Liver (tissue), 9 donors: ENCODE data around the gene BCAS1. TPM values are rescaled to one million over a fixed set of nuclear protein-coding genes. Genes with fewer than 3 reads are reported as not detected.

Experiments used
- DNase-seq: peaks from one replicate; pipeline ENCODE4 v3.0.0-alpha.2; 2017; ENCODE audit warnings: low spot score
- H3K27ac ChIP-seq, 2 donors: one replicate each; pipeline ENCODE4 v1.7.0; 2013; ENCODE audit warnings: inconsistent platforms in 2 of 2, low read length in 2 of 2, control low read depth in 1 of 2, low read depth in 1 of 2, mild to moderate bottlenecking in 1 of 2
- H3K27me3 ChIP-seq, 4 donors: one replicate each; pipeline versions ENCODE4 v1.6.1 to v1.7.0; 2013; ENCODE audit warnings: low read length in 3 of 4, inconsistent platforms in 1 of 4, mild to moderate bottlenecking in 1 of 4, moderate library complexity in 1 of 4; ENCODE audit not compliant: control insufficient read depth in 4 of 4, insufficient read depth in 4 of 4
- H3K36me3 ChIP-seq, 4 donors: one replicate each; pipeline versions ENCODE4 v1.6.1 to v1.7.0; 2013; ENCODE audit warnings: low read length in 3 of 4, mild to moderate bottlenecking in 3 of 4, low read depth in 1 of 4, moderate library complexity in 1 of 4; ENCODE audit not compliant: control insufficient read depth in 4 of 4, insufficient read depth in 3 of 4
- H3K4me1 ChIP-seq, 4 donors: one replicate each; pipeline versions ENCODE4 v1.6.1 to v1.7.0; 2013; ENCODE audit warnings: low read length in 3 of 4, mild to moderate bottlenecking in 3 of 4, moderate library complexity in 1 of 4; ENCODE audit not compliant: control insufficient read depth in 4 of 4, insufficient read depth in 4 of 4
- H3K4me3 ChIP-seq, 3 donors: one replicate each; pipeline versions ENCODE4 v1.6.1 to v1.7.0; 2013; ENCODE audit warnings: low read length in 3 of 3, control low read depth in 1 of 3, low read depth in 1 of 3, mild to moderate bottlenecking in 1 of 3
- H3K9ac ChIP-seq, 2 donors: one replicate each; pipeline ENCODE4 v1.7.0; 2013; ENCODE audit warnings: low read length in 2 of 2, mild to moderate bottlenecking in 2 of 2, moderate library complexity in 2 of 2, control low read depth in 1 of 2, low read depth in 1 of 2
- H3K9me3 ChIP-seq, 4 donors: one replicate each; pipeline versions ENCODE4 v1.6.1 to v1.7.0; 2013; ENCODE audit warnings: low read length in 3 of 4; ENCODE audit not compliant: control insufficient read depth in 4 of 4
- ATF3 ChIP-seq: IDR thresholded peaks from 2 replicates; pipeline ENCODE4 v1.6.1; 2016; ENCODE audit warnings: antibody characterized with exemption
- CTCF ChIP-seq: fragments of 150-350 bp; IDR thresholded peaks from 2 replicates; pipeline ENCODE4 v1.5.1; 2017; ENCODE audit warnings: improper control_type of control experiment, low read depth, low read length; ENCODE audit not compliant: missing input control
- EGR1 ChIP-seq, 2 donors: IDR thresholded peaks; 2 replicates each; pipeline ENCODE4 v1.6.1; 2016 to 2018; ENCODE audit warnings: antibody characterized with exemption in 2 of 2, low read depth in 2 of 2
- FOXA1 ChIP-seq: IDR thresholded peaks from 2 replicates; pipeline ENCODE4 v1.6.1; 2016; ENCODE audit warnings: antibody characterized with exemption
- FOXA2 ChIP-seq: IDR thresholded peaks from 2 replicates; pipeline ENCODE4 v1.6.1; 2016; ENCODE audit warnings: antibody characterized with exemption
- GABPA ChIP-seq, 2 donors: IDR thresholded peaks in 1 of 2; conservative IDR thresholded peaks in 1 of 2; 2 replicates each; pipeline ENCODE4 v1.6.1; 2016; ENCODE audit warnings: antibody characterized with exemption in 2 of 2, mild to moderate bottlenecking in 1 of 2, moderate library complexity in 1 of 2
- HNF4A ChIP-seq, 2 donors: conservative IDR thresholded peaks; 2 replicates each; pipeline ENCODE4 v1.6.1; 2016; ENCODE audit warnings: antibody characterized with exemption in 2 of 2, mild to moderate bottlenecking in 2 of 2
- HNF4G ChIP-seq: IDR thresholded peaks from 2 replicates; pipeline ENCODE4 v1.6.1; 2016; ENCODE audit warnings: antibody characterized with exemption
- JUND ChIP-seq, 2 donors: IDR thresholded peaks; 2 replicates each; pipeline ENCODE4 v1.6.1; 2016; ENCODE audit warnings: antibody characterized with exemption in 2 of 2
- NR2F2 ChIP-seq: IDR thresholded peaks from 2 replicates; pipeline ENCODE4 v1.6.1; 2016; ENCODE audit warnings: antibody characterized with exemption
- RAD21 ChIP-seq, 2 donors: IDR thresholded peaks; 2 replicates each; pipeline ENCODE4 v1.6.1; 2016; ENCODE audit warnings: antibody characterized with exemption in 2 of 2, mild to moderate bottlenecking in 2 of 2
- REST ChIP-seq: IDR thresholded peaks from 2 replicates; pipeline ENCODE4 v1.6.1; 2016; ENCODE audit warnings: antibody characterized with exemption, mild to moderate bottlenecking
- RXRA ChIP-seq, 2 donors: IDR thresholded peaks; 2 replicates each; pipeline ENCODE4 v1.6.1; 2017 to 2018; ENCODE audit warnings: antibody characterized with exemption in 2 of 2, mild to moderate bottlenecking in 1 of 2
- SP1 ChIP-seq: IDR thresholded peaks from 2 replicates; pipeline ENCODE4 v1.6.1; 2018; ENCODE audit warnings: antibody characterized with exemption, mild to moderate bottlenecking
- TAF1 ChIP-seq: conservative IDR thresholded peaks from 2 replicates; pipeline ENCODE4 v1.6.1; 2016; ENCODE audit warnings: antibody characterized with exemption, mild to moderate bottlenecking
- YY1 ChIP-seq: IDR thresholded peaks from 2 replicates; pipeline ENCODE4 v1.6.1; 2016; ENCODE audit warnings: antibody characterized with exemption, mild to moderate bottlenecking
- ZBTB33 ChIP-seq: IDR thresholded peaks from 2 replicates; pipeline ENCODE4 v1.6.1; 2016; ENCODE audit warnings: antibody characterized with exemption
- WGBS: extraction: QIAGEN DNeasy Blood & Tissue Kit; methylation state at CpG from one replicate; pipeline ENCODE4 v1.1.7; 2013; 5-methylcytosine and 5-hydroxymethylcytosine counted together
- polyA plus RNA-seq, 2 donors: library from polyadenylated mRNA; stranded (reverse) in 1 of 2; unstranded in 1 of 2; fragments of 200-250 nt in 1 of 2; fragments of >200 nt in 1 of 2; fragmentation: Nextera tagmentation in 1 of 2; extraction: Ambion mirVana in 1 of 2; gene quantifications; one replicate each; pipeline versions ENCODE4 v1.2.1 to v1.2.3, GENCODE V29; 2013 to 2015
- total RNA-seq, 2 donors: library from RNA; depleted of rRNA; stranded (reverse); fragments of >200 nt; gene quantifications; one replicate each; pipeline ENCODE4 v1.2.3, GENCODE V29; 2014
- TF ChIP-seq, protein P1 (sequence below): IDR thresholded peaks from 2 replicates; pipeline ENCODE4 v1.6.1; 2016; ENCODE audit warnings: antibody characterized with exemption
- donor health status: healthy.
- donor health status: healthy.
- donor health status: healthy.
- donor health status: healthy.
- donor health status: healthy.

The BCAS1 gene
- total and polyA plus RNA-seq, 4 donors = under 0.01 to 0.93 (median 0.04) TPM

DNA sequence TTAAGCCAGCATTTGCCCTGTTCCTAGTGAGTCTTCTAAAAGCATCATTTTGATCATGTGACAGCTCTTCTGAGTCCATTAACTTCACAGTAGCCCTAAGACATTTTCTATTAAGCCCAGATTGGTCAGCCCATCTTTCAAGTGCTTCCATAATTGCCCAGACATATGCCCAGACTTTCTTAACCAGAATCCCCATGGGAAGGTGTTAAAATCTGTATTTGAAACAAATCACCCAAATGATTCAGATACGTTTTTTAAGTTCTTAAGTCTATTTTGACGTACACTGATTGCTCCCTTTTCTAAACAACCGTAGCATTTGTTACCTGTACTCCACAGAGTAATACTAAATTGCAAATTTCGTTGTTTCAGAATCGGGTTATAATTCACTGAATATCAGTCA, 89.3 kb downstream of the BCAS1 start:
- no peak overlapping the region for H3K27ac ChIP-seq
- TF ChIP-seq JUND (IDR thresholded peaks at IDR 0.05) = no peak
- TF ChIP-seq RXRA (IDR thresholded peaks at IDR 0.05) = no peak
- TF ChIP-seq ATF3 = no peak
- no peak for DNase-seq
- no peaks in the 10 kb centered on the region for H3K27me3 ChIP-seq
- no peak overlapping the region for H3K9ac ChIP-seq
- H3K4me1 ChIP-seq = no peaks in the 10 kb centered on the region
- H3K9me3 ChIP-seq = no peaks in the 10 kb centered on the region
- H3K36me3 ChIP-seq = no peaks in the 10 kb centered on the region
- WGBS = 87% methylated on average over 5 of the region's 5 CpGs
- H3K4me3 ChIP-seq = no peak overlapping the region

GRCh38 chr20:53980031-53980465, 90.3 kb downstream of the BCAS1 start:
- Histone ChIP-seq H3K4me1 (no peaks in the 10 kb centered on the region), H3K27ac (no peak overlapping the region), H3K27me3 (no peaks in the 10 kb centered on the region), H3K4me3 (no peak overlapping the region), H3K9ac (no peak overlapping the region), H3K9me3 (no peaks in the 10 kb centered on the region), H3K36me3 (no peaks in the 10 kb centered on the region)
- WGBS = 59% methylated on average over 4 of the region's 4 CpGs
- no peak for DNase-seq
- TF ChIP-seq ZBTB33 = no peak
- TF ChIP-seq HNF4G = no peak
- TF ChIP-seq TAF1 = no peak
- no peak for TF ChIP-seq REST
- no peak for TF ChIP-seq JUND (IDR thresholded peaks at IDR 0.05)
- TF ChIP-seq RXRA (IDR thresholded peaks at IDR 0.05) = no peak
- TF ChIP-seq, protein P1, sequence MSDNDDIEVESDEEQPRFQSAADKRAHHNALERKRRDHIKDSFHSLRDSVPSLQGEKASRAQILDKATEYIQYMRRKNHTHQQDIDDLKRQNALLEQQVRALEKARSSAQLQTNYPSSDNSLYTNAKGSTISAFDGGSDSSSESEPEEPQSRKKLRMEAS = no peak
- no peak for TF ChIP-seq ATF3
- no peak for TF ChIP-seq YY1
- no peak for TF ChIP-seq FOXA2
- no peak for TF ChIP-seq SP1
- TF ChIP-seq GABPA (IDR thresholded peaks at IDR 0.05 in 1 of 2, conservative IDR thresholded peaks at IDR 0.05 in 1 of 2) = no peak
- TF ChIP-seq FOXA1 = no peak
- TF ChIP-seq NR2F2 = no peak
- no peak for TF ChIP-seq EGR1 (IDR thresholded peaks at IDR 0.05; ENCODE audit: low read depth in 2 of 2)
- TF ChIP-seq CTCF = no peak
- TF ChIP-seq RAD21 (IDR thresholded peaks at IDR 0.05) = no peak
- no peak for TF ChIP-seq HNF4A (conservative IDR thresholded peaks at IDR 0.05)
